HEK293T (cell line): Measurements from ENCODE around the gene NEO1.

Experiments used
- BHLHE40 ChIP-seq: fragments of 450-650 bp; IDR thresholded peaks from 2 replicates; pipeline ENCODE4 v1.6.1; 2016; ENCODE audit warnings: mild to moderate bottlenecking, moderate library complexity, borderline replicate concordance
- CTBP1 ChIP-seq: fragments of 450-650 bp; IDR thresholded peaks from 2 replicates; pipeline ENCODE4 v1.6.1; 2016; ENCODE audit warnings: borderline replicate concordance
- FOXA1 ChIP-seq: fragments of 450-650 bp; IDR thresholded peaks from 2 replicates; pipeline ENCODE4 v1.6.1; 2016; ENCODE audit warnings: mild to moderate bottlenecking
- FOXK2 ChIP-seq: fragments of 450-650 bp; IDR thresholded peaks from 2 replicates; pipeline ENCODE4 v1.6.1; 2016; ENCODE audit warnings: mild to moderate bottlenecking
- FOXM1 ChIP-seq: fragments of 450-650 bp; IDR thresholded peaks from 2 replicates; pipeline ENCODE4 v1.6.1; 2017; ENCODE audit warnings: mild to moderate bottlenecking, borderline replicate concordance
- HDGF ChIP-seq: fragments of 450-650 bp; IDR thresholded peaks from 2 replicates; pipeline ENCODE4 v1.6.1; 2017; ENCODE audit warnings: antibody characterized with exemption, borderline replicate concordance
- L3MBTL2 ChIP-seq: fragments of 450-650 bp; conservative IDR thresholded peaks from 2 replicates; pipeline ENCODE4 v1.6.1; 2016; ENCODE audit warnings: mild to moderate bottlenecking
- NFRKB ChIP-seq: fragments of 450-650 bp; IDR thresholded peaks from 2 replicates; pipeline ENCODE4 v1.6.1; 2016; ENCODE audit warnings: mild to moderate bottlenecking, moderate library complexity
- PKNOX1 ChIP-seq: fragments of 450-650 bp; IDR thresholded peaks from 2 replicates; pipeline ENCODE4 v1.6.1; 2016
- SP1 ChIP-seq: fragments of 450-650 bp; IDR thresholded peaks from 2 replicates; pipeline ENCODE4 v1.6.1; 2017
- SUZ12 ChIP-seq: fragments of 450-650 bp; IDR thresholded peaks from 2 replicates; pipeline ENCODE4 v1.6.1; 2016; ENCODE audit warnings: mild to moderate bottlenecking
- TARDBP ChIP-seq: fragments of 450-650 bp; IDR thresholded peaks from 2 replicates; pipeline ENCODE4 v1.6.1; 2016

GRCh38 chr15:73352082-73352481 is 299.8 kb downstream of the NEO1 start:
- TF ChIP-seq TARDBP: no peak
- TF ChIP-seq FOXA1: no peak
- no peak for TF ChIP-seq HDGF
- TF ChIP-seq BHLHE40: no peak
- no peak for TF ChIP-seq SP1
- TF ChIP-seq L3MBTL2: no peak
- no peak for TF ChIP-seq FOXK2
- no peak for TF ChIP-seq CTBP1
- no peak for TF ChIP-seq NFRKB
- TF ChIP-seq FOXM1: no peak
- no peak for TF ChIP-seq SUZ12
- TF ChIP-seq PKNOX1: no peak
